ENCODE measurements around the gene NHP2. TPM values are rescaled to one million over a fixed set of nuclear protein-coding genes. Genes with fewer than 3 reads are reported as not detected.

Gene NHP2
- total RNA-seq, 1 donor from 2014 or later = 52.7 TPM

DNA sequence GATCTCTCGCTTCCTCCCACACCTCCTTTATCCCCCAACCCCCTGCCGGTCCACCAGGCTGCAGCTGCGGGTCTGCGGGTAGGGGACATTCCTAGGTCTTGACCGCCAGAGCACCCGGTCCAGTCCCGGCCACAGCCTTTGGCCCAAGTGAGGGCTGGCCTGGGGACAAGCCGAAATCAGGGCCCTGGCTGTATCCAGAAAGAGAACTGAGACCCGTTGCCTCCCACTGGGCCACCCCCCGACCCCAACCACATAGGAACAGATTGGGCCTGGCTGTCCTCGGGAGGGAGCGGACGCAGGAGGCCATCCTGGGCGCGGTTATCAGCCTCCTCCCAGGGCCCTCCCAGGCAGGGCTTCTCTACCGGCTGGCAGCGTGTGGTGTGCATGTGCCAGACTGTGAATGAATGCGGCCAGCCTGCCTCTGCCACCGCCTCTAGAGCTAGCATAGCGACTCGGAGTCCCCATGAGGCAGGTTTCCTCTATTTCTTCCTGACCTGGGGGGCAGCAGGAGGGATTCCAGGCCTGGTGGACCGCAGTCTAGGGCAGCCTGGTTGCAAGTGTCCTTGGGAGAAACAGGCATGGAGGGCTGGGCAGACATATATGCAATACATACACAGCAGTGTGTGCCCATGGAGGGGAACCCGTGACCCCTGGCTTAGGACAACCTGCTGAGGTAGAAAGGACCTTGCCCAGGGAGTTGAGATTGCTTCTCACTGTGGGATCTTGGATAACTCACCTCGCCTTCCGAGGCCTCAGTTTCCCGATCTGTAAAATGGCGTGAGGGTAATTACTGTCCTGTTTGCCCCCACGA is 39.2 kb downstream of the NHP2 start:
- no peak for DNase-seq

- DNase-seq = no peak
Observed at GRCh38 chr5:178113841-178114324, 39.8 kb downstream of the NHP2 start.

GRCh38 chr5:178113141-178113787 is 40.4 kb downstream of the NHP2 start, which contains the start of gene N4BP3:
TSS of gene N4BP3 (plus strand) at chr5:178113532. CDS start at chr5:178119584, 6,052 bp downstream.
- peak; percentile 44 for DNase-seq

- DNase-seq = no peak
Observed at GRCh38 chr5:178112545-178112944, 41.1 kb downstream of the NHP2 start.

DNA sequence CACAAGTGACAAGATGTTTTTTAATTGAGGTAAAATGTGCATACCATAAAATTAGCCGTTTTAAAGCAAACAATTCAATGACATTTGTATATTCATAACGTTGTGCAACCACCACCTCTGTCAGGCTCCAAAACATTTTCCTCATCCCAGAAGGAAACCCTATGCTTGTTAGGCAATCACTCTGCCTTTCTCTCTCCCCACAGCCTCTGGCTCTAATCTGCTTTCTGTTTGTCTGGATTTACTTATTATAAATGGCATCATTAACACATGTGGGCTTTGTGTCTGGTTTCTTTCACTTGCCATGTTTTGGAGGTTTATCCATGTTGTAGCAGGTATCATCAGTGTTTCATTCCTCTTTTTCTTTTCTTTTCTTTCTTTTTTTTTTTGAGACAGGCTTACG is 41.8 kb downstream of the NHP2 start:
- DNase-seq = peak; percentile 70

GRCh38 chr5:178110511-178110910 is 43.2 kb downstream of the NHP2 start:
- DNase-seq = no peak

DNA sequence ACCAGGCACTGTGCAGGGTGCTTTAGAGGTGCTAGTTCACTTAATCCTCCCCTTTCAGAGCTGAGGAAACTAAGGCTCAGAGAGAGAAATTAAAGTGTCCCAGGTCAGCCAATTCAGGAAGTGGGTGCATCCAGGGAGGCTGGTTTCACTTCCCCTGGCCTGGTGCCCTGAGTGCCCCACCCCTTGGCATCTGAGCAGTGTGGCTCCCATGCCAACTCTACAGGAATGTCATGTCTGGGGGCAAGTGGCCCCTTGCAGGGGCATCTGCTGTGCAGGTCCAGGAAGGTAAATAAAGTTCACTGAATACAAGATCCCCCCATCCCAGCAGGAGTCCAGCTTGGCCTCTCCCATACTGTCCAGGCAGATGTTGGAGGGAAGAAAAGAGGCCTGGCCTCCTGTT is 44.7 kb downstream of the NHP2 start:
- DNase-seq = no peak

DNA sequence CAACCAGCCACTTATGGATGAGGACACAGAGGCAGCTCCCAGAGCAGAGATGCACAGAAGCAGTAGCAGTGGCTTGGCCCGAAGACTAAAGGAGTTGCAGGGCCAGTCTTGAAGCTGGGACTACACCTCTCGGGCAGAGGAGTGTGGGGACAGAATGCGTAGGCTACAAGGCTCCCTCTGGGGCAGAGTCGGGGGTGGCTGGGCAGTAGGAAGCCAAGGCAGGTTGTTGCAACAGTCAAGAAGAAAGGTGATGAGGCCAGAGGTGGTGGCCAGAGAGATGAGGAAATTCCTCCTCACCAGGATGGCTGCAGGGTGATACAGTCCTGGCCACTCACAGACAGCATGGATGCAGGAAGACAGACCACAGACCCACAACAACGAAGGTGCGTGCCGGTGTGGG is 45.2 kb downstream of the NHP2 start:
- DNase-seq = no peak

GRCh38 chr5:178107756-178108310 is 45.9 kb downstream of the NHP2 start:
- DNase-seq = no peak

GRCh38 chr5:178106556-178107239 is 47.0 kb downstream of the NHP2 start:
- DNase-seq = no peak

DNA sequence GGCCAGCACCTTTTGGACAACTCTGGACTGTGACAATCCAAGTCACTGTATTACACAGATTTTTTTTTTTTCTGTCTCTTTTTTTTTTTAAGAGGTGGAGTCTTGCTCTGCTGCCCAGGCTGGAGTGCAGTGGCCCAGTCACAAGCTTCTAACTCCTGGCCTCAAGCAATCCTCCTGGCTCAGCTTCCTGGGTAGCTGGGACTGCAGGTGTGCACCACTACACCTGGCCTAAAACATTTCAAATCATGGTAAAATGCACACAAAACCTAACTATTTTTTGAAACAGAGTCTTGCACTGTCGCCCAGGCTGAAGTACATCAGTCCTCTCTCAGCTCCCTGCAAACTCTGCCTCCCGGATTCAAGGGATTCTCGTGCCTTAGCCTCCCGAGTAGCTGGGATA is 47.6 kb downstream of the NHP2 start:
- no peak for DNase-seq

- DNase-seq = no peak
Observed at GRCh38 chr5:178104492-178104891, 49.2 kb downstream of the NHP2 start.

GRCh38 chr5:178103612-178104011 is 50.1 kb downstream of the NHP2 start:
- DNase-seq = no peak

Other genes with a start within 250 kb of the NHP2 start
- not detected for gene PROP1, start 157.6 kb downstream of the NHP2 start, total RNA-seq
- 4.6 TPM for gene N4BP3, start 40.4 kb downstream of the NHP2 start, total RNA-seq
- 20.0 TPM for gene RMND5B, start 22.9 kb downstream of the NHP2 start, total RNA-seq
- not detected for gene GMCL2, start 33.5 kb upstream of the NHP2 start, total RNA-seq
- gene HNRNPAB, start 50.6 kb upstream of the NHP2 start, total RNA-seq = 48.6 TPM
- gene PHYKPL, start 78.9 kb upstream of the NHP2 start, total RNA-seq = 42.4 TPM

Data from skin of body (tissue), 2 donors.